Measurements from ENCODE around the gene TRH.
"Not testable (repeated sequence)": the region's sequence is repeated elsewhere in the genome, so short reads cannot be mapped to it uniquely, and the experiment has no call there.

TRH gene

GRCh38 chr3:129992781-129993180 is 18.3 kb downstream of the TRH start:
- no peak for DNase-seq
- intact Hi-C loops (cut with DNase I): no loop called here

DNA sequence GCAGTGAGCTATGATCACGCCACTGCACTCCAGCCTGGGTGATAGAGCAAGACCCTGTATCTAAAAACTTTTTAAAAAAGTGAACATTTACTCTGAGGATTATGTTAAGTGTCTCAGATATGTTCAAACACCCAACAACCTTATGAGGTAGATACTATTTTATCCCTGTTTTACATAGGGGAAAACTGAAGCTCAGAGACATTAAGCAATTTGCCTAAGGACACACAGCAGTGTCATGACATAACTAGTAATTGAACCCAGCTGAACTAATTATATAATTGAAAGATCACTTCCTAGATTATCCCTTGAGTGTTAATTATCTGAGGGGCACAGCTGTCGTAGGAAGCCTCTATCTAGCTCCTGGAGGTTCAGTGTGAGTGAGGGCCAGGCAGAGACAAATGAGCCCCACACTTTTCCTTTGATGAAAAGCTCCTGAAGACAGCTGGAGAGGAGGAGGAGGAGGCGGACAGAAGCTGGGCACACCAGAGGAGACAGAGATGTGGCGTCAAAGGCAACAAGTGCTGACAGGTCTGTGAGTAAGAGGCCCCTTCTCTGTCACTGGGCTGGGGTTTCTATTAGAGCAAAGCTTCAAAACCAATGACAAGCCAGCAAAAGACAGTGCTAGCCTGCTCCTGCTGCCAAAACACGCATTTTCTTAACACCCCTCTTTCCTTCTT is 20.5 kb downstream of the TRH start:
- intact Hi-C loops (cut with DNase I): no loop called here
- no peak for DNase-seq

DNA sequence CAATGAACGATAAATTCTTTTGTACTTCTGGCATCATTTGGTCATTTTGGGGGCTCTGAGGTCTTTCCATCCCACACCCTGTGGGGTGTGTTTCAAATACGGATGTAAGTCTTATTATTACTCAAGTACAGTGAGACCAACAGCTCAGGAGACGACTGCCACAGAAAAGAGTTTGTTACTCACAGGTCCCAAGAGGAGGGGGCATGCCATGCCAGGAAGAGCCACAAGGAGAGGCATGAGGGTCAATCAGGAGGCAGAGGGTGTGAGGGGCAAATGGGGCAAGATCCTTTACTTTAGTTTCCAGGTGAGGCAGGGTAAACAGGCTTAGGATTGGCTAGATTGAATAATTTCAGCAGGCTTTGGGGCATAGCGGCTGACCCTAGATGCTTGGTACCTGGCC is 21.6 kb downstream of the TRH start:
- no peak for DNase-seq
- intact Hi-C loops (cut with DNase I): no loop called here

- intact Hi-C loops (cut with DNase I): not testable (repeated sequence)
Observed at GRCh38 chr3:129999176-129999575, 24.7 kb downstream of the TRH start.

DNA sequence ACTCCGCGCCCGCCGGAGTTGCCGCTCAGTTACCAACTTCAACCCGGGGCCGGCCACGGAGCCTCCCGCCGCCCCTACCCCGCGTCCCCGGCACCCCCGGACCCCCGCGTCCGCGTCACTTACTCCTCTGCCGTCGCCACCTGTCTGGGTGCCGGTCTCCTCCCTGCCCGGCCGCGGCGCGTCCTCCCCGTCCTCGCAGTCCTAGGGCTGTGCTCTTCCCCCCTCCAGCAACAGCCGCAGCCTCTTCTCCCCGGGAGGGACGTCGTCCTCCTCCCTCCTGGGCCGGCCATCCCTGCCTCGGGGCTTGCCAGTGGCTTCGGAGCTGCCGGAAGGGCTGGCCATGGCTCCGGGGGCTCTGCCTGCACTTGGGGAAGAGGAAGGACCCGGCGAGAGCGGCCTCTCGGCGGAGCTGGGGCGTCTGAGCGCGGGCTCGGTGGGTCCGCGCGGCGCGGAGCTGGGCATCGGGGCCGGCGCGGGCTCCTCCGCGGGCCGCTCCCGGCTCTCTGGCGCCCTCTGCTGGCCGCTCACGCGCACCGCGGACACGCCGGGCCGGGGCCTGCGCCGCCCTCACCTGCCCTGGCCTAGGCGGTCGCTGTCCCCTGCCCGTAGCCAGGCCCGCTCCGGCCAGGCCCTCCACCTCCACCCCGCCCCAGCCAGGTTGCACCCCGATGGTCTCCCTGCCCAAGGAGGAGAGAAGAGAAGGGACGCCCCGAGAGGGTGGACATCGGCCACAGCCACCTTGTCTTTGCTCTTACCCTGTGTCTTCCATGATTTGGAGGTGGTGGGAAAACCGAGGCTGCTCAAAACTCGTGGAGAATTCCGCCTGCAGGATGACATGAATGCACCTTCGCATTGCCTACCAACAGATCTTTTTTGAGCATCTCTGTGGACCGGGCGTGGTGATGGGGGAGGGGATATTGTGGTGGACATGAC is 28.4 kb downstream of the TRH start:
- intact Hi-C loops (cut with DNase I): not testable (repeated sequence)
- peak in 37 of 42 donors; percentile 12 to 82 (median 53) for DNase-seq

More at GRCh38 chr3:129999176-129999575, 24.7 kb downstream of the TRH start:
- DNase-seq: not testable (repeated sequence)

DNA sequence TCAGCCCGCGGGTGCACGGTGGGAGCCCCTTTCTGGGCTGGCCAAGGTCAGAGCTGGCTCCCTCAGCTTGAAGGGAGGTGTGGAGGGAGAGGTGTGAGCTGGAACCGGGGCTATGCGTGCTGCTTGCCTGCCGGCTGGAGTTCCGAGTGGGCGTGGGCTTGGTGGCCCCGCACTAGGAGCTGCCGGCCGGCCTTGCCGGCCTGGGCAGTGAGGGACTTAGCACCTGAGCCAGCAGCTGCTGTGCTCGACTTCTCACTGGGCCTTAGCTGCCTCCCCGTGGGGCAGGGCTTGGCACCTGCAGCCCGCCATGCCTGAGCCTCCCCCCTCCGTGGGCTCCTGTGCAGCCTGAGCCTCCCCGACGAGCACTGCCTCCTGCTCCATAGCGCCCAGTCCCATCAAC is 36.0 kb downstream of the TRH start:
- DNase-seq: no peak
- intact Hi-C loops (cut with DNase I): no loop called here

GRCh38 chr3:130012108-130012507 is 37.6 kb downstream of the TRH start:
- intact Hi-C loops (cut with DNase I): not testable (repeated sequence)

DNA sequence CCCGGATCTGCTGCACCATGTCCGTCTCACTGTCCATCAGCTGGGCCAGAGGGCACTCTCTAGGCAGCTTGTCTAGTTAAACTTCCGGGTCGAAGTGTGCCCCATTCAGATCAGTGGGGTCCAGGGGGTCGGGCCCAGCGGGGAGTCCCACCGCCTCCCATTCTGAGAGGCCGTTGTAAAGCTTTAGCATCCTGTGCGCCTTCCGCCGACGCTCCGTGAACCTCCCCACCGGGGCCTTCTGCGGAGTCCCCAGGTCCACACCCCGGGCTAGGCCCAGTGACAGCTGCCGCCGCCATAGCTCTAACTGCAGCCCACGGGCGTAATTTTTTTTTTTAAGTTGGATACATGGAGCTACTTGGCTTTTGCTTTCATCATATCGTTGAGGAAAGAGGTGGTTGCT is 38.7 kb downstream of the TRH start:
- intact Hi-C loops (cut with DNase I); DNase-seq: not testable (repeated sequence)

More at GRCh38 chr3:130012108-130012507, 37.6 kb downstream of the TRH start:
- peak in 1 of 42 donors; percentile 30 for DNase-seq

DNA sequence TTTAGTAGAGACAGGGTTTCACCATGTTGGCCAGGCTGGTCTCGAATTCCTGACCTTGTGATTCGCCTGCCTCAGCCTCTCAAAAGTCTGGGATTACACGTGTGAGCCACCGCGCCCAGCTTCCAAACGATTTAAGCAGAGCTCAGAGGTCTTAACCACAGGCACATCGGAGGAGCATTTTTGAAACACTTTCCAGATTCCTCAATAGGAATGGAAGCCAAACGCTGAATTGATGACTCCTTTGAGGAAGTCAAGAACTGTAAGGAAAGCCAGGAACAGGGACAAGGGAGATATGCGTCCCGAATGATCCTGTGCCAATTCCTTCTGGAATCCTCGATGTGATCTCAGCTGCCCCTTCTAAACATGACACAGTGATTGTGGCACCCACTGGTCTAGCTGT is 40.0 kb downstream of the TRH start:
- no peak for DNase-seq
- intact Hi-C loops (cut with DNase I): no loop called here

- intact Hi-C loops (cut with DNase I): not testable (repeated sequence)
Observed at GRCh38 chr3:130017661-130018060, 43.1 kb downstream of the TRH start.

DNA sequence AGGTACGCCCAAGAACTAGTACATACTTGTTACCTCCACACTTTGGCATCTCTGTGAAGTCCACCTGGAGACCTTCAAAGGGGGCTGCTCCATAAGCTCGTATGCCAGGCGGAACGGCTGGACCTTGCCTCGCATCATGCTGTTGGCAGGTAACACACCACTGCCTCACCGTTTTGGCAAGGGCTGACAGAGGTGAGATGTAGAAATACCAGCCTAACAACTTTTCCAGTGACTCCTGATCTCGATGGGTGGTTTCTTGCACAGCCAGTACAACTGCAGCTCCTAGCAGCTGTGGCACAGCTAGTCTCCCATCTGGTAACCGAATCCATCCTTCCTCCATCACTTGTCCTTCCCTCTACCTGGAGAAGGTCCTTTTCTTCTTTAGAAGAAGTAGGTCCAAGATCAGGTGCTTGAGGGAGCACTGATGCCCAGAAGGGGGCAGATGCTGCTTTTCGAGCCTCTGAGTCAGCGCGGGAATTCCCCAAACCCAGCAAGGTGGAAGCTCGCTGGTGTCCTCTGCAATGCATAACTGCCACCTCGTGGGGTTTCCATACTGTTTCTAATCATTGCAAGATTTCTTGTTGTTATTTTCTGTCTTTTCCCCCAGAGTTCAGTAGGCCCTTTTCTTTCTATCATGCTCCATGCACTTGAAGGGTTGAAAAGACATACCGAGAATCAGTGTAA is 51.8 kb downstream of the TRH start:
- intact Hi-C loops (cut with DNase I); DNase-seq: not testable (repeated sequence)

More at GRCh38 chr3:130017661-130018060, 43.1 kb downstream of the TRH start:
- not testable (repeated sequence) for DNase-seq

GRCh38 chr3:130027437-130027836 is 52.9 kb downstream of the TRH start:
- DNase-seq; intact Hi-C loops (cut with DNase I): not testable (repeated sequence)

Data from head of caudate nucleus (tissue), 42 donors.